EL (cell line): ENCODE measurements around the gene RPUSD4.

Source experiments
- DNase-seq: peaks from one replicate; pipeline ENCODE4 v3.0.0-alpha.2; 2016

RPUSD4 gene

GRCh38 chr11:126181939-126182730, 29.3 kb downstream of the RPUSD4 start:
- no peak for DNase-seq

- no peak for DNase-seq
Observed at GRCh38 chr11:126176853-126177470, 34.5 kb downstream of the RPUSD4 start.

DNA sequence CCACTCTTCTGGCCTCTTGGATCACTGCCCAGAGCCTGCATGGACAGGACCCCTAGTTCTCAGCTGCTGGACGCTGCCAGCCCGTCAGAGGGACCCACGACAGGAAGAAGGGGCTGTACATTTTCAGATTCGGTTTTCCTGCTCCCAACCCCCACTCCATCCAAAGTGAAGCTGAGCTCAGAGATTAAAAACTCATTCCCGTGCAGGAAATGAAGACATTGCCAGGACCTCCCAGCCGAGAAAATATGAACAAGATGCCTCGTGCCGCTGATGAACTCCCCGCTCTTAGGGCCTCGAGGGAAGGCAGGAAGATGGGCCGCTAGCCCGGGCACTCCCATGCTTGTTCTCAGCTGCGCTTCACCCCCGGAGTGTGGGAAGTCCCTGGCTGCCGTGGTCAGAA, 36.1 kb downstream of the RPUSD4 start:
- DNase-seq = no peak

DNA sequence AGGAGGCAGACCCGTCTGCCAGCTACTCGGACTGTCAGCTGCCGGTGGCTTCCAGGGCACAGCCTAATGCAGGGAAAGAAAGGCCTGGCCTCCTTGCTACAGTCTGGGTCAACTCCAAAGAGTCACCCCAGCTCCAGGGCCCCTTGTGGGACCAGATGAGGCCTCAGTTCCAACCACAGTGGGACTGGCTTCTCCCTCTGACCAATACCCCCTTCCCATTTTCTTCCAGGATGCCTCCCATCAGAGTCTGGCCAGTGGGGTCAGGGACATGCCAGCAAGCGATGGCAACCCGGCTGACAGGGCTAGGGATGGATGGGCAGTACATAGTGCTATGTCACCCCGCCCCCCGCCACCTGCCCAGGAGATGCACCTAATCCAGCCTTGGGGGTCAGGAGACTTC, 36.6 kb downstream of the RPUSD4 start:
- DNase-seq = no peak

- no peak for DNase-seq
Observed at GRCh38 chr11:126173257-126173656, 38.2 kb downstream of the RPUSD4 start.

- DNase-seq = peak; percentile 11
Observed at GRCh38 chr11:126172596-126173038, 38.8 kb downstream of the RPUSD4 start.

- no peak for DNase-seq
Observed at GRCh38 chr11:126169291-126169690, 42.2 kb downstream of the RPUSD4 start.

- no peak for DNase-seq
Observed at GRCh38 chr11:126167488-126167887, 44.0 kb downstream of the RPUSD4 start.

DNA sequence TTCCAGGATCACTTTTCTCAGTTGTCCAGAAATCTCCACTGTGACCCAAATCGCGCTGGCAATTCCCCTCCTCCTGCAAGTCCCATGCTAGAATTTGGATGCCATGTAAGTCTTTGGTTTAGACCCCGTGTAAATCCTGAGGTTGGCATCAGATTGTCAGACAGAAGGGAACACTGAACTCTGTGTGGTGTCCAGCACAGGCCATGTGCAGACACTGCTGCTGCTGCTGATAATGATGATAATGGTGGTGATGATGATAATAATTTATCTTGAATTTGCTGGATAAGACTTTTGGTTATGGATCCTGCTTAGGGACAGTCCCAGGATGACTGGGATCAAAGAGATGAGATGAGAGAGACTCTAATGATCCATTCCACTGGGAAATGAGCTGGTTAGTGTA, 45.0 kb downstream of the RPUSD4 start:
- DNase-seq = no peak

GRCh38 chr11:126165757-126166156, 45.7 kb downstream of the RPUSD4 start:
- DNase-seq = no peak

DNA sequence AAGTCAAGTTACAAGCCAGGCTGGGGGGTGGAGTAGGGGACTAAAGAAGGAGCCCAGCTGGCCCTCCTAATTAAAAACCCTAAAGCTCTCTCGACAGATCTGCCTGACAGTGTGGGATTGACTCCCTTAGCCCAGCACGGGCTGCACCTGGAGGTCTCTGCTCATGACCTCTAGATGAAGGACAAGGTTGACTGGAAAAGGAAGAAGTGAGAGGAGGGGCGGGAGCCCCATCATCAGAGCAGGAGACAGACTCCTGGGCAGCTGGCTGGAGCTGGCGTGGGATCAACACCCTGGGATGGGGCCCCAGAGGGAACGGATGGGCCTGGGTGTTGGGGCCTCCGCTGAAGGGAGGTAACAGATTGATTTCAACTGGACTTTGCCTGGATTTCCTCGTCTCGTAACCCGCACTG, 46.1 kb downstream of the RPUSD4 start:
- DNase-seq = no peak

DNA sequence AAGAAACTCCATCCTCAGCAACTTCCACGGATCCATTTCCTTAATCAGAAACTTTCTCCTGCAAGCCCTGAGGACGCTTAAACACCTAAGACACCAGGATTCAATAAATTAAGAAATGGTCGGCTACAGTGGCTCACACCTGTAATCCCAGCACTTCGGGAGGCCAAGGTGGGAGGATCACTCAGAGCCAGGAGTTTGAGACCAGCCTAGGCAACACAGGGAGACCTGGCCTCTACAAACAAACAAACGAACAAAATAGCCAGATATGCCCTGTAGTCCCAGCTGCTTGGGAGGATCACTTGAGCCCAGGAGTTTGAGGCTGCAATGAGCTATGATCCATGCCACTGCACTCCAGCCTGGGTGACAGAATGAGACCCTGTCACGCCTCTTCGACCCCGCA, 46.7 kb downstream of the RPUSD4 start:
- no peak for DNase-seq

- no peak for DNase-seq
Observed at GRCh38 chr11:126163779-126164178, 47.7 kb downstream of the RPUSD4 start.

- peak; percentile 93 for DNase-seq
Observed at GRCh38 chr11:126163074-126163700, 48.3 kb downstream of the RPUSD4 start.

GRCh38 chr11:126162306-126163030, 49.0 kb downstream of the RPUSD4 start:
- DNase-seq = no peak

DNA sequence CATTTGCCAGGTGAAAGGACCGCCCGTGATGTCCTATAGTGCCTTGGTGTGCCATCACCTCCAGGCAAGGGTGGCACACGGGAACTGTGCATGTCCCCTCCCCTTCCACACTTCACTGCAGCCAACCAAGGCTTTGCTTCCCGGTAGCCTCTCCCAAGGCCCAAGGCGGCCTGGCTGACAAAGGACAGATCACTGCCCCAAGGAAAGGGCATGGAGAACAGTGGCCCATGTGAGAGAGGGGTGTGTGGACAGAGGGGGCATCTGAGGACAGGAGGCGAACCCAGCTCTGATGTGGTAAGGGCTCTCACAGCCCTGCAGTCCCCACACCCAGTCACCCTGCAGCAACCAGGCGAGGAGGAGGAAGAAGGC, 50.4 kb downstream of the RPUSD4 start:
- no peak for DNase-seq

DNA sequence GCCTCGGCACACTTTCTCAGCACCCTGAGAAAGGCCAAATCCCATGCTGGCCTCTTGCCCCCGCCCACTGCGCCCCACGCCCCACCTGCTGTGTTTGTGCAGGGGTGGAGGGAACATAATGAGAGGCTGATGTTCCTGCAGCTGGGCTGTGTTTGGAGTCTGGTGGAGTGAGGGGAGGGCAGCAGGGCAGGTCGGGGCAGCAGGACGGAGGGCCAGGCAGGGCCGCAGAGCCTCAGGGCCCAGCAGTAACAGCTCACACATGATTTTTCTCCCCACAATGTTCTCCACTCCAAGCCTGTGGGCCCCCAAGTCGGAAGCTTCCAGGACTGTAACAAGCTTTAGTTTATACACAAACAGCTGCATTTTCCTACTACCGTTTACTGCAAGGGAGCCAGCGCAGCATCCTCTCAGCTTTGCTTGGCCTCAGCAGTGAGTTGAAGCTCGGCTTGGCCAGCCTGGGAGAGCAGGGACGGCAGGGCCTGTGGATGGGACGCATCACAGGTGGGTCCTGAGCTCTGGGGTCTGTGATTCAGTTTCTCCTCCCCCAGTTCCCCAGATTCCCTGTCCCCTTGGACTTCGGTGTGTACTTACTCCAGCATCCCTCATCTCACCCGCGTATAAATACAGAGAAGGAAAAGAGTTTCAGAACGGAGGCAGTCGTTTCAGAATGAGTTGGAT, 51.0 kb downstream of the RPUSD4 start:
- no peak for DNase-seq

- DNase-seq = no peak
Observed at GRCh38 chr11:126159719-126160344, 51.6 kb downstream of the RPUSD4 start.

- DNase-seq = no peak
Observed at GRCh38 chr11:126158054-126158791, 53.2 kb downstream of the RPUSD4 start.

DNA sequence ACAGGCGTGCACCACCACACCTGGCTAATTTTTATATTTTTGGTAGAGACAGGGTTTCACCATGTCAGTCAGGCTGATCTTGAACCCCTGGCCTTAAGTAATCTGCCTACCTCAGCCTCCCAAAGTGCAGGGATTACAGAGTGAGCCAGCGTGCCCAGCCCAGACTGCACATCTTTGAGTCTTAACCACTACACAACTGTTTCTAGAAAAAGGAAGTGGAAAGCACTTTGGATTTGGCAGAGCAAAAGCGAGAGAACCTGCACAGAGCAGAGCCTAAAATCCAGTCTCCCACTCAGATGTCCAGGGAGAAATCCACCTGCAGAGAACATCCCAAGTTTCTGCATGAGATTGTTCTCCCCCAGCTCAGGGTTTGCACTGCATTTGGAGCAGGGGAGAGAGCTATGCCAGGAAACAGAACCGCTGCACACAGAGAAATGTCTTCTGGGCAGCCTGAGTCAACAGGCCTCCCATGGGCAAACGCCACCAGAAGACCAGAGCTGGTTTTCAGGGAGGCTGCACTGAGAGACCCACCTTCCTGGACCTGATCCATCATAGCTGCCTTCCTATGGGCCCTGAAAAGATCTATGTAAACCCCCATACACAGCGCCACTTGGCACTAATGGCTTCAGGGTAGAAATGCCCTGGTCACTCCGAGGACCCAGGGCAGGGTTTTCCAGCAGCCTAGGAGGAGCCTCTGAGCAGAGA, 54.0 kb downstream of the RPUSD4 start:
- DNase-seq = no peak

- DNase-seq = no peak
Observed at GRCh38 chr11:126156814-126157213, 54.6 kb downstream of the RPUSD4 start.
